HepG2 (cell line): ENCODE data around the gene ST6GALNAC2. TPM values are rescaled to one million over a fixed set of nuclear protein-coding genes. Genes with fewer than 3 reads are reported as not detected.

Experiments
- CC2D1A ChIP-seq: sonication (generic); formaldehyde crosslinking; IDR thresholded peaks from 2 replicates; pipeline ENCODE4 v1.8.1; 2023; ENCODE audit warnings: mild to moderate bottlenecking, missing genetic modification reagents
- DMAP1 ChIP-seq: IDR thresholded peaks from 2 replicates; pipeline ENCODE4 v1.6.1; 2016
- ETV6 ChIP-seq: sonication (generic); formaldehyde crosslinking; conservative IDR thresholded peaks from 2 replicates; pipeline ENCODE4 v1.4.0; 2020; ENCODE audit warnings: missing genetic modification reagents
- FOSL2 ChIP-seq: sonication (generic); formaldehyde crosslinking; IDR thresholded peaks from 2 replicates; pipeline ENCODE4 v1.4.0; 2020; ENCODE audit warnings: missing genetic modification reagents
- GABPA ChIP-seq, 2 experiments: IDR thresholded peaks; 2 replicates each; pipeline ENCODE4 v1.6.1; 2011 to 2016; ENCODE audit warnings: low read depth in 2 of 2, low read length in 1 of 2, missing biosample characterization in 1 of 2, missing genetic modification characterization in 1 of 2
- HDAC1 ChIP-seq: sonication (generic); formaldehyde crosslinking; IDR thresholded peaks from 2 replicates; pipeline ENCODE4 v1.5.1; 2020; ENCODE audit warnings: mild to moderate bottlenecking, missing genetic modification reagents
- KLF16 ChIP-seq, 2 experiments: sonication (generic) in 1 of 2; formaldehyde crosslinking in 1 of 2; IDR thresholded peaks; 2 replicates each; pipeline versions ENCODE4 v1.6.1 to v1.8.0; 2016 to 2023; ENCODE audit warnings: missing genetic modification reagents in 2 of 2, missing compliant biosample characterization in 1 of 2
- NFATC3 ChIP-seq: sonication (generic); formaldehyde crosslinking; IDR thresholded peaks from 2 replicates; pipeline ENCODE4 v1.5.1; 2020; ENCODE audit warnings: mild to moderate bottlenecking, missing genetic modification reagents
- ONECUT2 ChIP-seq: sonication (generic); formaldehyde crosslinking; IDR thresholded peaks from 2 replicates; pipeline ENCODE4 v1.4.0; 2020; ENCODE audit warnings: missing genetic modification reagents
- PHF5A ChIP-seq: IDR thresholded peaks from one replicate; pipeline ENCODE4 v1.6.1; 2018; ENCODE audit warnings: low read depth, missing genetic modification reagents; ENCODE audit not compliant: unreplicated experiment
- TP53 ChIP-seq: sonication (generic); formaldehyde crosslinking; conservative IDR thresholded peaks from 2 replicates; pipeline ENCODE4 v1.4.0; 2020; ENCODE audit warnings: missing genetic modification reagents
- U2AF1 ChIP-seq: fragments of 200-400 bp; formaldehyde crosslinking; optimal IDR thresholded peaks from 2 replicates; pipeline ENCODE3; 2017; ENCODE audit warnings: mild to moderate bottlenecking, low read depth, low read length
- ZBTB7A ChIP-seq: sonication (generic); formaldehyde crosslinking; IDR thresholded peaks from 2 replicates; pipeline ENCODE4 v1.8.0; 2022; ENCODE audit warnings: mild to moderate bottlenecking, missing genetic modification reagents
- ZNF180 ChIP-seq: sonication (generic); formaldehyde crosslinking; IDR thresholded peaks from 2 replicates; pipeline ENCODE4 v1.4.0; 2020; ENCODE audit warnings: low read depth, missing genetic modification reagents, borderline replicate concordance
- ZNF230 ChIP-seq: sonication (generic); formaldehyde crosslinking; IDR thresholded peaks from 2 replicates; pipeline ENCODE4 v1.4.0; 2020; ENCODE audit warnings: mild to moderate bottlenecking, missing genetic modification reagents
- ZNF256 ChIP-seq: sonication (generic); formaldehyde crosslinking; conservative IDR thresholded peaks from 2 replicates; pipeline ENCODE4 v1.4.0; 2020; ENCODE audit warnings: missing genetic modification reagents
- ZNF282 ChIP-seq: fragments of 450-650 bp; IDR thresholded peaks from 2 replicates; pipeline ENCODE4 v1.6.1; 2018; ENCODE audit not compliant: partially characterized antibody
- ZNF3 ChIP-seq: IDR thresholded peaks from 2 replicates; pipeline ENCODE4 v1.7.0; 2017; ENCODE audit warnings: inconsistent platforms
- ZNF317 ChIP-seq: sonication (generic); formaldehyde crosslinking; IDR thresholded peaks from 2 replicates; pipeline ENCODE4 v1.5.0; 2020; ENCODE audit warnings: mild to moderate bottlenecking, missing genetic modification reagents
- ZNF619 ChIP-seq: sonication (generic); formaldehyde crosslinking; IDR thresholded peaks from 2 replicates; pipeline ENCODE4 v1.4.0; 2020; ENCODE audit warnings: mild to moderate bottlenecking, missing genetic modification reagents
- polyA plus RNA-seq, 8 experiments: library from polyadenylated mRNA; depleted of rRNA in 3 of 8; stranded (reverse) in 7 of 8; unstranded in 1 of 8; fragments of >200 nt; fragmentation: Illumina TruSeq in 4 of 8; extraction: Trizol in 4 of 8; gene quantifications; 2 replicates each; pipeline versions ENCODE4 v1.2.1 to v1.2.3, GENCODE V29; 2011 to 2016; ENCODE audit warnings: low read depth in 4 of 8, missing spikeins in 1 of 8, mixed read lengths in 1 of 8; ENCODE audit not compliant: insufficient read depth in 1 of 8
- total RNA-seq, 5 experiments: library from RNA; depleted of rRNA; stranded (reverse); fragments of >200 nt; fragmentation: Illumina TruSeq; extraction: Trizol; gene quantifications; 2 replicates each; pipeline ENCODE4 v1.2.3, GENCODE V29; 2016; ENCODE audit warnings: low read depth in 1 of 5
- TF ChIP-seq, protein P1 (sequence below): fragments of 450-650 bp; IDR thresholded peaks from 2 replicates; pipeline ENCODE4 v1.6.1; 2017; ENCODE audit warnings: mild to moderate bottlenecking
- TF ChIP-seq, protein P2 (sequence below): fragments of 450-650 bp; IDR thresholded peaks from 2 replicates; pipeline ENCODE4 v1.6.1; 2017
- TF ChIP-seq, protein P3 (sequence below): IDR thresholded peaks from 2 replicates; pipeline ENCODE4 v1.6.1; 2016; ENCODE audit warnings: mild to moderate bottlenecking, missing biosample characterization, missing genetic modification reagents
- TF ChIP-seq, protein P4 (sequence below): sonication (generic); formaldehyde crosslinking; IDR thresholded peaks from 2 replicates; pipeline ENCODE4 v1.4.0; 2020; ENCODE audit warnings: missing genetic modification reagents

The ST6GALNAC2 gene
- total and polyA plus RNA-seq, 2 of the 13 experiments (the other 11 are each of a cell fraction or from before 2014, with no cell fraction given) = 0.12 to 0.49 TPM

DNA sequence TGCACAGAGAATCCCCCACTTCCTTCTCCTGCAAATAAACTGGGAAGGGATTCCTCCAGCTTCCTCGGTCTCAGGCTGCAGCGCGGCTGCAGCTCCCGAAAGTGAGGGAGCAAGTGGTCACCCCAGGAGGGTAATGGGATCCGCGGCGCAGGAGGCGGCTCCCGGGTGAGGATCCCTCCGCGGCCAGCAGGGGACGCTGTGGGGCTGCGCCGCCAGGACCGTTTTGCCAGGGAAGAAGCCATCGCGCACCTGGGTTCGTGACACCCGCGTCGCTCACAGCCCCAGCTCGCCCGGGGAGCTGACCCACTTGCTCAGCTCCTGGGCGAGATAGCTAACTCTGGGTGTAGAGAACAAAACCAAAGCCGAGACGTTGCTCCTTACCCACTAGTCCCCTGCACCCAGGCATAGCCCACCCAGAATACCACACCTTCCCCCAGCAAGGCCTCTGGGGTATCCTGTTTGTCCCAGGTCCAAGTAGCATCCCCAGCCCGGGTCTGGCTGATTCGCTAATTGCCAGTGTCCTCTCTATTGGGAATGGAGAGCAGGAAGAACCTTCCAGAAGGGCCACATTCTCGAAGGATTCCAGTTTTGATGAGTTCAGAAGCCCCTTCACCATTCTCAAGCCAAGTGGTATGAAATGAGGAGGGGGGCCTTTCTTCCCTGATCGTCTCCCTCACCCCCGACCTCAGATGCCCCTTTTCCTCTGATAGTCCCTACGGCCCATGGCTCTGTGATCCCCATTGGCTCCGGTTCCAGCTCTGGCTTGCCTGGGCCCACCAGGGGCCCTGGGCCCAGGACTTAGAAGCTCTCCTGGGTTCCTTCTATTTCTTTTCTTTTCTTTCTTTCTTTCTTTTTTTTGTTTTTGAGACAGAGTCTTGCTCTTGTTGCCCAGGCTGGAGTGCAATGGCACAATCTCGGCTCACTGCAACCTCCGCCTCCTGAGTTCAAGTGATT, 62.3 kb downstream of the ST6GALNAC2 start (continued):
- TF ChIP-seq, protein P1, sequence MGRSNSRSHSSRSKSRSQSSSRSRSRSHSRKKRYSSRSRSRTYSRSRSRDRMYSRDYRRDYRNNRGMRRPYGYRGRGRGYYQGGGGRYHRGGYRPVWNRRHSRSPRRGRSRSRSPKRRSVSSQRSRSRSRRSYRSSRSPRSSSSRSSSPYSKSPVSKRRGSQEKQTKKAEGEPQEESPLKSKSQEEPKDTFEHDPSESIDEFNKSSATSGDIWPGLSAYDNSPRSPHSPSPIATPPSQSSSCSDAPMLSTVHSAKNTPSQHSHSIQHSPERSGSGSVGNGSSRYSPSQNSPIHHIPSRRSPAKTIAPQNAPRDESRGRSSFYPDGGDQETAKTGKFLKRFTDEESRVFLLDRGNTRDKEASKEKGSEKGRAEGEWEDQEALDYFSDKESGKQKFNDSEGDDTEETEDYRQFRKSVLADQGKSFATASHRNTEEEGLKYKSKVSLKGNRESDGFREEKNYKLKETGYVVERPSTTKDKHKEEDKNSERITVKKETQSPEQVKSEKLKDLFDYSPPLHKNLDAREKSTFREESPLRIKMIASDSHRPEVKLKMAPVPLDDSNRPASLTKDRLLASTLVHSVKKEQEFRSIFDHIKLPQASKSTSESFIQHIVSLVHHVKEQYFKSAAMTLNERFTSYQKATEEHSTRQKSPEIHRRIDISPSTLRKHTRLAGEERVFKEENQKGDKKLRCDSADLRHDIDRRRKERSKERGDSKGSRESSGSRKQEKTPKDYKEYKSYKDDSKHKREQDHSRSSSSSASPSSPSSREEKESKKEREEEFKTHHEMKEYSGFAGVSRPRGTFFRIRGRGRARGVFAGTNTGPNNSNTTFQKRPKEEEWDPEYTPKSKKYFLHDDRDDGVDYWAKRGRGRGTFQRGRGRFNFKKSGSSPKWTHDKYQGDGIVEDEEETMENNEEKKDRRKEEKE = no peak
- TF ChIP-seq ZNF317 = peak; percentile 49; the same call in 1 of the 2 replicates
- peak; percentile 33; the same call in 1 of the 2 replicates for TF ChIP-seq DMAP1 (CRISPR knock-in tag)
- no peak for TF ChIP-seq ZBTB7A (CRISPR knock-in tag)
- TF ChIP-seq, protein P2, sequence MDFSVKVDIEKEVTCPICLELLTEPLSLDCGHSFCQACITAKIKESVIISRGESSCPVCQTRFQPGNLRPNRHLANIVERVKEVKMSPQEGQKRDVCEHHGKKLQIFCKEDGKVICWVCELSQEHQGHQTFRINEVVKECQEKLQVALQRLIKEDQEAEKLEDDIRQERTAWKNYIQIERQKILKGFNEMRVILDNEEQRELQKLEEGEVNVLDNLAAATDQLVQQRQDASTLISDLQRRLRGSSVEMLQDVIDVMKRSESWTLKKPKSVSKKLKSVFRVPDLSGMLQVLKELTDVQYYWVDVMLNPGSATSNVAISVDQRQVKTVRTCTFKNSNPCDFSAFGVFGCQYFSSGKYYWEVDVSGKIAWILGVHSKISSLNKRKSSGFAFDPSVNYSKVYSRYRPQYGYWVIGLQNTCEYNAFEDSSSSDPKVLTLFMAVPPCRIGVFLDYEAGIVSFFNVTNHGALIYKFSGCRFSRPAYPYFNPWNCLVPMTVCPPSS = no peak
- TF ChIP-seq ETV6 = peak; percentile 55; the same call in 1 of the 2 replicates
- TF ChIP-seq CC2D1A (CRISPR knock-in tag) = no peak
- TF ChIP-seq, protein P3, sequence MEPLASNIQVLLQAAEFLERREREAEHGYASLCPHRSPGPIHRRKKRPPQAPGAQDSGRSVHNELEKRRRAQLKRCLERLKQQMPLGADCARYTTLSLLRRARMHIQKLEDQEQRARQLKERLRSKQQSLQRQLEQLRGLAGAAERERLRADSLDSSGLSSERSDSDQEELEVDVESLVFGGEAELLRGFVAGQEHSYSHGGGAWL (CRISPR knock-in tag) = no peak; the same call in 1 of the 2 replicates
- TF ChIP-seq ZNF180 (CRISPR knock-in tag) = no peak
- TF ChIP-seq TP53 (CRISPR knock-in tag) = no peak
- no peak for TF ChIP-seq PHF5A
- TF ChIP-seq U2AF1 = no peak
- TF ChIP-seq NFATC3 (CRISPR knock-in tag) = 0 out of 2 replicates have a peak, but pooled peaks have one; percentile 25
- peak; percentile 58 for TF ChIP-seq FOSL2 (CRISPR knock-in tag)
- TF ChIP-seq ZNF230 = 0 out of 2 replicates have a peak, but pooled peaks have one; percentile 82
- TF ChIP-seq, protein P4, sequence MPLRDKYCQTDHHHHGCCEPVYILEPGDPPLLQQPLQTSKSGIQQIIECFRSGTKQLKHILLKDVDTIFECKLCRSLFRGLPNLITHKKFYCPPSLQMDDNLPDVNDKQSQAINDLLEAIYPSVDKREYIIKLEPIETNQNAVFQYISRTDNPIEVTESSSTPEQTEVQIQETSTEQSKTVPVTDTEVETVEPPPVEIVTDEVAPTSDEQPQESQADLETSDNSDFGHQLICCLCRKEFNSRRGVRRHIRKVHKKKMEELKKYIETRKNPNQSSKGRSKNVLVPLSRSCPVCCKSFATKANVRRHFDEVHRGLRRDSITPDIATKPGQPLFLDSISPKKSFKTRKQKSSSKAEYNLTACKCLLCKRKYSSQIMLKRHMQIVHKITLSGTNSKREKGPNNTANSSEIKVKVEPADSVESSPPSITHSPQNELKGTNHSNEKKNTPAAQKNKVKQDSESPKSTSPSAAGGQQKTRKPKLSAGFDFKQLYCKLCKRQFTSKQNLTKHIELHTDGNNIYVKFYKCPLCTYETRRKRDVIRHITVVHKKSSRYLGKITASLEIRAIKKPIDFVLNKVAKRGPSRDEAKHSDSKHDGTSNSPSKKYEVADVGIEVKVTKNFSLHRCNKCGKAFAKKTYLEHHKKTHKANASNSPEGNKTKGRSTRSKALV (CRISPR knock-in tag) = peak; percentile 76
- TF ChIP-seq ZNF282 = no peak
- TF ChIP-seq HDAC1 = peak; percentile 54; the same call in 1 of the 2 replicates
- no peak for TF ChIP-seq GABPA (IDR thresholded peaks at IDR 0.05; ENCODE audit: low read depth, low read length)
- TF ChIP-seq GABPA (CRISPR knock-in tag; IDR thresholded peaks at IDR 0.05; ENCODE audit: low read depth) = no peak
- peak; percentile 95; the same call in 1 of the 2 replicates for TF ChIP-seq ZNF619
- no peak for TF ChIP-seq ZNF3 (CRISPR knock-in tag)
- no peak for TF ChIP-seq ZNF256 (CRISPR knock-in tag)
- no peak for TF ChIP-seq ONECUT2 (CRISPR knock-in tag)
- TF ChIP-seq KLF16 (CRISPR knock-in tag; IDR thresholded peaks at IDR 0.05) = peak in 1 of 2 experiments; percentile 90; a peak in 2 of 4 replicates
